Measurements from ENCODE around the gene SMTN. TPM values are rescaled to one million over a fixed set of nuclear protein-coding genes. Genes with fewer than 3 reads are reported as not detected.

SMTN gene
- total RNA-seq, 1 donor from 2014 or later: 51.7 TPM

- H3K4me3 ChIP-seq (ENCODE audit: low read depth, low read length): no peak overlapping the region
- TF ChIP-seq, protein P1, sequence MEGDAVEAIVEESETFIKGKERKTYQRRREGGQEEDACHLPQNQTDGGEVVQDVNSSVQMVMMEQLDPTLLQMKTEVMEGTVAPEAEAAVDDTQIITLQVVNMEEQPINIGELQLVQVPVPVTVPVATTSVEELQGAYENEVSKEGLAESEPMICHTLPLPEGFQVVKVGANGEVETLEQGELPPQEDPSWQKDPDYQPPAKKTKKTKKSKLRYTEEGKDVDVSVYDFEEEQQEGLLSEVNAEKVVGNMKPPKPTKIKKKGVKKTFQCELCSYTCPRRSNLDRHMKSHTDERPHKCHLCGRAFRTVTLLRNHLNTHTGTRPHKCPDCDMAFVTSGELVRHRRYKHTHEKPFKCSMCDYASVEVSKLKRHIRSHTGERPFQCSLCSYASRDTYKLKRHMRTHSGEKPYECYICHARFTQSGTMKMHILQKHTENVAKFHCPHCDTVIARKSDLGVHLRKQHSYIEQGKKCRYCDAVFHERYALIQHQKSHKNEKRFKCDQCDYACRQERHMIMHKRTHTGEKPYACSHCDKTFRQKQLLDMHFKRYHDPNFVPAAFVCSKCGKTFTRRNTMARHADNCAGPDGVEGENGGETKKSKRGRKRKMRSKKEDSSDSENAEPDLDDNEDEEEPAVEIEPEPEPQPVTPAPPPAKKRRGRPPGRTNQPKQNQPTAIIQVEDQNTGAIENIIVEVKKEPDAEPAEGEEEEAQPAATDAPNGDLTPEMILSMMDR (IDR thresholded peaks at IDR 0.05; ENCODE audit: insufficient read depth, low read length, poor library complexity, severe bottlenecking): no peak
- no peaks in the 10 kb centered on the region for H3K27me3 ChIP-seq (ENCODE audit: control insufficient read depth, insufficient read depth, low read length)
- H3K36me3 ChIP-seq (ENCODE audit: control insufficient read depth, insufficient read depth, low read length): peaks cover 16% of the 10 kb centered on the region
- no peak for DNase-seq (ENCODE audit: low read depth)
Observed at GRCh38 chr22:31097941-31098631, 17.0 kb downstream of the SMTN start.

- Histone ChIP-seq H3K27me3 (ENCODE audit: control insufficient read depth, insufficient read depth, low read length) (no peaks in the 10 kb centered on the region), H3K36me3 (ENCODE audit: control insufficient read depth, insufficient read depth, low read length) (peaks cover 16% of the 10 kb centered on the region), H3K4me3 (ENCODE audit: low read depth, low read length) (no peak overlapping the region)
- DNase-seq (ENCODE audit: low read depth): no peak
- TF ChIP-seq, protein P1 (IDR thresholded peaks at IDR 0.05; ENCODE audit: insufficient read depth, low read length, poor library complexity, severe bottlenecking): no peak
Observed at GRCh38 chr22:31098632-31099110, 17.6 kb downstream of the SMTN start.

DNA sequence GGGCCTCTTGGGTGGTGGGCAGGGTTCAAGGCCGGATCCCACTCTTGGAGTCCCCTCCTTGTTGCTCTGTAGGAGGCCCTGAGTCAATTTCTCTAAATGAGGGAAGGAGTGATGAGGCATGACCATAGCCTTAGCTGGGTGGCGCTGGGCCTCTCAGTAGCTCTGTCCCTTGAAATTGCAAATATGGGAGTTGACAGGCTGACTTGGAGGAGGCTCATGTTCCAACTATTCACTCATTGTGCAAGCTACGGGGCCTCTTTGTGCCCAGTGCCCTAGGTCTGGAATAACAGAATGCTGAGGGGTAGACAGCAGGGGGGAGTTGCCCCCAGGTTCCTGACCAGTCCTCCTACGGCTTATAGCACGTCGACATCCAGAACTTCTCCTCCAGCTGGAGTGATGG is 18.3 kb downstream of the SMTN start:
- Histone ChIP-seq H3K4me3 (ENCODE audit: low read depth, low read length) (no peak overlapping the region), H3K36me3 (ENCODE audit: control insufficient read depth, insufficient read depth, low read length) (peaks cover 15% of the 10 kb centered on the region), H3K27me3 (ENCODE audit: control insufficient read depth, insufficient read depth, low read length) (no peaks in the 10 kb centered on the region)
- TF ChIP-seq, protein P1 (IDR thresholded peaks at IDR 0.05; ENCODE audit: insufficient read depth, low read length, poor library complexity, severe bottlenecking): no peak
- no peak for DNase-seq (ENCODE audit: low read depth)

DNA sequence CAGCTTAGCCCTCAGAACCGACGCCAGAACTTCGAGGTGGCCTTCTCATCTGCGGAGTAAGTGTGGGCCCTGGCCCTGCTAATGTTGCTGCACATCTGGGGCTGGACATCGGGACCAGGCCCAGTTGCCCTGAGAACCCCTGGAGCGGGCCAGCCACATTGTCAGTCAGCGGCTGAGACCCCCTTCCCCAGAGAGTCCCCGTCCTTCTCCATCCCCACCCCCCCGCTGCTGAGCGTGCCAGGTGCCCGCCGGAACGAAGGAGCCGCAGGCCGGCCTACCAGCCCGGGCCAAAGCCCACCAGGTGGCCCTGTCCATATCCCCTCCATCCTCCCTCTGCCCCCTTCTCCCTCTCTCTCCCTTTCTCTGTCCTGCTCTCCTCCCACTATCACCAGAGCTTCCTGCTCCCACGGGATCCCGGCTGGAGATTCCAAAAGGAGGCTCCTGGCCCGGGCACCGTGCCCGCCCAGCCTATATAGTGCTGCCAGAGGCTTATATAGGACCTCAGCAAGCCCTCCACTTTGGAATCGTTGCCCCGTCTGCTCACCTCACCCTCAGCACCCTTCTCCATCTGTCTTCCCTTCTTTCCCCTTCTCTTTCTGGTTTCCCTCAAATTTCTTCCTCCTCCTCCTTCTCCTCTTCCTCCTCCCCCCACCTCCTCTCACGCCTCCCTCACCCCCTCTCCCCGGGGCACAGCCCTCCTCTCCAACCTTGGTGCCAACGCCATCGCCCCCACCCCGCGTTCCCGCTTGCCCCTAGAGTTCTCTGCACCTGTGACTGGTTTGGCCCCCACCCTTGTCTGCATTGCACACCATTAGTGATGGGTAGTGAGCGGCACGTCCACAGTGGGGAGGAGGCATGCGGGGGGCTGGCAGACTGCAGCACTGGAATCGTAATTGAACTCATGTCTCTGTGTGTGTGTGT is 19.0 kb downstream of the SMTN start:
- no peak for DNase-seq (ENCODE audit: low read depth)
- TF ChIP-seq, protein P1 (IDR thresholded peaks at IDR 0.05; ENCODE audit: insufficient read depth, low read length, poor library complexity, severe bottlenecking): no peak
- Histone ChIP-seq H3K4me3 (ENCODE audit: low read depth, low read length) (no peak overlapping the region), H3K27me3 (ENCODE audit: control insufficient read depth, insufficient read depth, low read length) (no peaks in the 10 kb centered on the region), H3K36me3 (ENCODE audit: control insufficient read depth, insufficient read depth, low read length) (peaks cover 11% of the 10 kb centered on the region)

DNA sequence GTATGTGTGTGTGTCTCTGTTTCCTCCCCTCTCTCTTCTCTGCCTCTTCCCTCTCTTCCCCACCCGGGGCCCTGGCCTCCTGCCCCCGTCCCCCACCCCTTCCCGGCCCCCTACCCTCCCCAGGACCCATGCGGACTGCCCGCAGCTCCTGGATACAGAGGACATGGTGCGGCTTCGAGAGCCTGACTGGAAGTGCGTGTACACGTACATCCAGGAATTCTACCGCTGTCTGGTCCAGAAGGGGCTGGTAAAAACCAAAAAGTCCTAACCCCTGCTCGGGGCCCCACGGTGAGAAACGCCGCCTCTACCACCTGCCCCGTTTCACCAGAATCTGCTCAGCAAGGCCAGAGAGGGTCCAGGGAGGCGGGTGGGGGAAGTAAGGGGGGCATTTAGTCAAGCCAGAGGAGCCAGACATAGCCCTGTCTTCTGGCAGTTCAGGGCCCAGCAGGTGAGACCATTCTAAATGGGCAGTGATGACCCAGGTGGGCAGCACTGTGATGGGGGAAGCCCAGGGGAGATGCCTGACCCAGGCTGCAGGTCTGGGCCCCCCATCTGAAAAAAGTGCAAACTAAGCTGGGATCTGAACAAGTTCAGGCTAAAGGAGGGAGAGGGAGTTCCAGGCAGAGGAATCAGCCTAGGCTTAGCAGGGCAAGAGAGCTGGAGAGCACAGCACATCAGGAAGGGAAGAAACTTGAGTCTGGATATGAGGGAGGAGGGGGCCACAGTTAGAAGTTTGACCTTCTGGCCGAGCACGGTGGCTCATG is 19.8 kb downstream of the SMTN start:
- no peak for DNase-seq (ENCODE audit: low read depth)
- Histone ChIP-seq H3K4me3 (ENCODE audit: low read depth, low read length) (no peak overlapping the region), H3K27me3 (ENCODE audit: control insufficient read depth, insufficient read depth, low read length) (no peaks in the 10 kb centered on the region), H3K36me3 (ENCODE audit: control insufficient read depth, insufficient read depth, low read length) (peaks cover 8% of the 10 kb centered on the region)
- TF ChIP-seq, protein P1 (IDR thresholded peaks at IDR 0.05; ENCODE audit: insufficient read depth, low read length, poor library complexity, severe bottlenecking): no peak
